Mesenchymal stem cell (in vitro differentiated cells and primary cell): ENCODE data around the gene AGK.

ENCODE experiments used
- DNase-seq: peaks from one replicate; pipeline ENCODE4 v3.0.0-alpha.2; 2013
- H2AFZ ChIP-seq: one replicate; pipeline ENCODE4 v1.6.1; 2013; ENCODE audit warnings: low read depth, mild to moderate bottlenecking, control low read depth, inconsistent platforms, low read length, moderate library complexity
- H2AK5ac ChIP-seq: 2 replicates; pipeline ENCODE4 v1.6.1; 2013; ENCODE audit warnings: low read length, moderate library complexity, mild to moderate bottlenecking, inconsistent platforms; ENCODE audit not compliant: severe bottlenecking
- H2BK120ac ChIP-seq: one replicate; pipeline ENCODE4 v1.6.1; 2013; ENCODE audit warnings: low read depth, mild to moderate bottlenecking, inconsistent platforms, low read length, moderate library complexity
- H2BK12ac ChIP-seq, 2 experiments: one replicate each; pipeline ENCODE4 v1.6.1; 2013; ENCODE audit warnings: inconsistent platforms in 2 of 2, low read length in 2 of 2, mild to moderate bottlenecking in 2 of 2, moderate library complexity in 2 of 2, control low read depth in 1 of 2
- H2BK15ac ChIP-seq: one replicate; pipeline ENCODE4 v1.6.1; 2013; ENCODE audit warnings: mild to moderate bottlenecking, low read depth, inconsistent platforms; ENCODE audit not compliant: poor library complexity, severe bottlenecking
- H2BK5ac ChIP-seq: 2 replicates; pipeline ENCODE4 v1.6.1; 2013; ENCODE audit warnings: low read depth, mild to moderate bottlenecking, low read length, control low read depth, inconsistent platforms; ENCODE audit not compliant: poor library complexity, severe bottlenecking
- H3K14ac ChIP-seq, 2 experiments: one replicate each; pipeline ENCODE4 v1.6.1; 2013; ENCODE audit warnings: inconsistent platforms in 2 of 2, low read length in 2 of 2, control low read depth in 1 of 2, mild to moderate bottlenecking in 1 of 2, moderate library complexity in 1 of 2
- H3K18ac ChIP-seq, 2 experiments: one replicate each; pipeline ENCODE4 v1.6.1; 2013; ENCODE audit warnings: inconsistent platforms in 2 of 2, low read length in 2 of 2, control low read depth in 1 of 2, low read depth in 1 of 2, mild to moderate bottlenecking in 1 of 2
- H3K23ac ChIP-seq, 2 experiments: one replicate each; pipeline ENCODE4 v1.6.1; 2013; ENCODE audit warnings: inconsistent platforms in 2 of 2, low read length in 2 of 2, mild to moderate bottlenecking in 2 of 2, moderate library complexity in 2 of 2, control low read depth in 1 of 2
- H3K27ac ChIP-seq: 2 replicates; pipeline ENCODE4 v1.5.1; 2013; ENCODE audit warnings: mild to moderate bottlenecking, moderate library complexity, low read length, control low read depth, inconsistent platforms; ENCODE audit not compliant: poor library complexity, severe bottlenecking
- H3K27me3 ChIP-seq, 2 experiments: 2 replicates each; pipeline versions ENCODE4 v1.6.1 to v1.7.0; 2013; ENCODE audit warnings: low read length in 2 of 2, mild to moderate bottlenecking in 2 of 2, moderate library complexity in 2 of 2, control low read depth in 1 of 2, inconsistent platforms in 1 of 2; ENCODE audit not compliant: control insufficient read depth in 1 of 2, insufficient read depth in 1 of 2
- H3K36me3 ChIP-seq, 2 experiments: 2 replicates each; pipeline versions ENCODE4 v1.6.1 to v1.7.0; 2013; ENCODE audit warnings: low read length in 2 of 2, control low read depth in 1 of 2, inconsistent platforms in 1 of 2, low read depth in 1 of 2, mild to moderate bottlenecking in 1 of 2; ENCODE audit not compliant: insufficient read depth in 2 of 2, control insufficient read depth in 1 of 2
- H3K4ac ChIP-seq, 2 experiments: one replicate each; pipeline ENCODE4 v1.6.1; 2013; ENCODE audit warnings: inconsistent platforms in 2 of 2, low read length in 2 of 2, mild to moderate bottlenecking in 2 of 2, moderate library complexity in 2 of 2, control low read depth in 1 of 2, low read depth in 1 of 2
- H3K4me1 ChIP-seq: 2 replicates; pipeline ENCODE4 v1.6.1; 2013; ENCODE audit warnings: low read depth, low read length, control low read depth; ENCODE audit not compliant: control insufficient read depth, insufficient read depth
- H3K4me2 ChIP-seq: 2 replicates; pipeline ENCODE4 v1.6.1; 2013; ENCODE audit warnings: low read length, mild to moderate bottlenecking, inconsistent platforms; ENCODE audit not compliant: poor library complexity, severe bottlenecking
- H3K4me3 ChIP-seq, 2 experiments: 2 replicates each; pipeline versions ENCODE4 v1.5.1 to v1.7.0; 2013; ENCODE audit warnings: low read length in 2 of 2, mild to moderate bottlenecking in 2 of 2, control low read depth in 1 of 2, low read depth in 1 of 2; ENCODE audit not compliant: insufficient read depth in 1 of 2
- H3K79me1 ChIP-seq: replicated peaks from 2 replicates; pipeline ENCODE4 v1.6.1; 2013; ENCODE audit warnings: mild to moderate bottlenecking, control low read depth, low read length, inconsistent platforms; ENCODE audit not compliant: poor library complexity, severe bottlenecking
- H3K9ac ChIP-seq: 2 replicates; pipeline ENCODE4 v1.7.0; 2013; ENCODE audit warnings: mild to moderate bottlenecking, low read length, moderate library complexity
- H3K9me3 ChIP-seq: 2 replicates; pipeline ENCODE4 v1.7.0; 2013; ENCODE audit warnings: mild to moderate bottlenecking, low read length; ENCODE audit not compliant: control insufficient read depth
- H4K8ac ChIP-seq: one replicate; pipeline ENCODE4 v1.6.1; 2013; ENCODE audit warnings: inconsistent platforms, mild to moderate bottlenecking, low read length, moderate library complexity
- H4K91ac ChIP-seq: one replicate; pipeline ENCODE4 v1.6.1; 2013; ENCODE audit warnings: mild to moderate bottlenecking, low read length, inconsistent platforms
- WGBS: methylation state at CpG from one replicate; pipeline ENCODE4 v1.1.7; 2013; ENCODE audit warnings: mixed read lengths; 5-methylcytosine and 5-hydroxymethylcytosine counted together

AGK gene

GRCh38 chr7:141562036-141562435 lies 10.8 kb downstream of the AGK start:
- Histone ChIP-seq H3K9me3 (peaks cover 7% of the 10 kb centered on the region), H4K8ac (no peak overlapping the region), H3K4me2 (no peak overlapping the region), H2AFZ (no peak overlapping the region), H2BK12ac (no peak overlapping the region), H3K27me3 (no peaks in the 10 kb centered on the region), H3K79me1 (peaks cover 18% of the 10 kb centered on the region), H2BK5ac (no peak overlapping the region), H3K4ac (no peak overlapping the region), H3K4me1 (peaks cover 6% of the 10 kb centered on the region), H2BK120ac (no peak overlapping the region), H3K23ac (no peak overlapping the region), H3K9ac (no peak overlapping the region), H2BK15ac (no peak overlapping the region), H2AK5ac (no peak overlapping the region), H4K91ac (no peak overlapping the region), H3K4me3 (no peak overlapping the region), H3K36me3 (peaks cover 9 to 45% of the 10 kb centered on the region in 2 experiments), H3K27ac (no peak overlapping the region), H3K18ac (no peak overlapping the region), H3K14ac (no peak overlapping the region)
- WGBS: 98% methylated on average over 5 of the region's 5 CpGs
- DNase-seq: no peak

GRCh38 chr7:141562543-141562942 lies 11.3 kb downstream of the AGK start:
- Histone ChIP-seq H2BK120ac (no peak overlapping the region), H3K27ac (peak overlapping the region; percentile 5), H3K4me3 (no peak overlapping the region), H2AFZ (no peak overlapping the region), H4K91ac (peak overlapping the region; percentile 25), H2BK12ac (no peak overlapping the region), H3K9ac (no peak overlapping the region), H3K14ac (no peak overlapping the region), H2AK5ac (no peak overlapping the region), H3K4ac (no peak overlapping the region), H2BK5ac (no peak overlapping the region), H3K23ac (no peak overlapping the region), H3K4me2 (no peak overlapping the region), H3K79me1 (peaks cover 20% of the 10 kb centered on the region), H3K9me3 (peaks cover 7% of the 10 kb centered on the region), H3K18ac (no peak overlapping the region), H3K36me3 (peaks cover 9 to 42% of the 10 kb centered on the region in 2 experiments), H4K8ac (no peak overlapping the region), H2BK15ac (no peak overlapping the region), H3K4me1 (peaks cover 6% of the 10 kb centered on the region), H3K27me3 (no peaks in the 10 kb centered on the region)
- WGBS: 98% methylated on average over 5 of the region's 5 CpGs
- DNase-seq: no peak

GRCh38 chr7:141562972-141563371 lies 11.8 kb downstream of the AGK start:
- no peak overlapping the region for H4K8ac ChIP-seq
- H2BK15ac ChIP-seq: no peak overlapping the region
- no peak overlapping the region for H3K4ac ChIP-seq
- no peak overlapping the region for H2BK5ac ChIP-seq
- no peaks in the 10 kb centered on the region for H3K27me3 ChIP-seq
- H3K27ac ChIP-seq: peak overlapping the region; percentile 5
- H3K79me1 ChIP-seq: peaks cover 21% of the 10 kb centered on the region
- no peak overlapping the region for H2BK120ac ChIP-seq
- H3K14ac ChIP-seq: no peak overlapping the region
- H3K4me3 ChIP-seq: no peak overlapping the region
- H3K9me3 ChIP-seq: peaks cover 7% of the 10 kb centered on the region
- H4K91ac ChIP-seq: no peak overlapping the region
- H3K9ac ChIP-seq: no peak overlapping the region
- no peak overlapping the region for H3K23ac ChIP-seq
- no peak overlapping the region for H3K18ac ChIP-seq
- peaks cover 10 to 37% of the 10 kb centered on the region in 2 experiments for H3K36me3 ChIP-seq
- no peak overlapping the region for H2AK5ac ChIP-seq
- H3K4me1 ChIP-seq: peaks cover 6% of the 10 kb centered on the region
- no peak overlapping the region for H2AFZ ChIP-seq
- H2BK12ac ChIP-seq: no peak overlapping the region
- H3K4me2 ChIP-seq: no peak overlapping the region
- WGBS: 93% methylated on average over 2 of the region's 2 CpGs
- DNase-seq: no peak

- Histone ChIP-seq H3K4me1 (peaks cover 5% of the 10 kb centered on the region), H3K27ac (no peak overlapping the region), H3K9ac (no peak overlapping the region), H2AFZ (no peak overlapping the region), H2BK120ac (no peak overlapping the region), H2AK5ac (no peak overlapping the region), H2BK15ac (no peak overlapping the region), H3K27me3 (no peaks in the 10 kb centered on the region), H3K23ac (no peak overlapping the region), H4K91ac (no peak overlapping the region), H3K36me3 (peaks cover 14 to 39% of the 10 kb centered on the region in 2 experiments), H2BK12ac (no peak overlapping the region), H2BK5ac (no peak overlapping the region), H3K14ac (no peak overlapping the region), H3K4me3 (no peak overlapping the region), H3K4me2 (no peak overlapping the region), H3K79me1 (peaks cover 25% of the 10 kb centered on the region), H3K4ac (no peak overlapping the region), H3K18ac (no peak overlapping the region), H4K8ac (no peak overlapping the region), H3K9me3 (peaks cover 4% of the 10 kb centered on the region)
- WGBS: 87% methylated on average over 2 of the region's 2 CpGs
- no peak for DNase-seq
Measured at GRCh38 chr7:141563956-141564623, 12.9 kb downstream of the AGK start.
